NCI-H1694 (cell line): Measurements from ENCODE around the gene DNAL4.
A peak's percentile ranks its signal among the peaks of the same experiment; 100 is the strongest.

Experiments used
- DNase-seq: peaks from one replicate; lab custom pipeline; 2025; lab: John Stamatoyannopoulos, UW

The DNAL4 gene

DNA sequence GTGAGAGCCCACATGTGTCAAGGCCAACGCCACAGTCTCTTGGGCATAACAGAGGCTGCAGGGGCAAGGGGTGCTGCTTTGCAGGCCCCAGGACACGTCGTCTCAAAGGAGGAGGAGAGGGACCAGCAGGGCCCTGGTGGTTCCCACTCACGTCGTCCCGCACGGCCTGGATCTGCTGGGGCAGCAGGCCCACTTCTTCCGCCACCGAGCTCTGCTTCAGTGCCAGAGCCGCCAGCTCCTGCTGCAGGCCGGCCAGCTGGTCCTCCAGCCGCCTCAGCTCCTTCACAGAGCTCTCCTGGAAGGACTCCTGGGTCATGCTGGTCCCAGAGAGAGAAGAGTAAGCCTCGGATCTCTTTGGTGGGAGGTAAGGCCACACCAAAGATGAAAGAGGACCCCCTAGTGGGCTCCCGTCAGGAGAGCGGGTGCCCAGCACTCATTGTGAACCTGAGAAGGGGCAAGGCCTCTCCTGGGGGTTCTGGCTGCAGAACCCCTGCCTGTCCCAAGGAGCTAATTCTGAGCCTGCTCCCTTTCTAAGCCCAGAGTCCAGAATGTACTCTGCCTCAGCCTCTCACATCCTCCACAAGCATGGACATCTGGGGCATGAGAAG lies 53.7 kb downstream of the DNAL4 start:
- DNase-seq: no peak

DNA sequence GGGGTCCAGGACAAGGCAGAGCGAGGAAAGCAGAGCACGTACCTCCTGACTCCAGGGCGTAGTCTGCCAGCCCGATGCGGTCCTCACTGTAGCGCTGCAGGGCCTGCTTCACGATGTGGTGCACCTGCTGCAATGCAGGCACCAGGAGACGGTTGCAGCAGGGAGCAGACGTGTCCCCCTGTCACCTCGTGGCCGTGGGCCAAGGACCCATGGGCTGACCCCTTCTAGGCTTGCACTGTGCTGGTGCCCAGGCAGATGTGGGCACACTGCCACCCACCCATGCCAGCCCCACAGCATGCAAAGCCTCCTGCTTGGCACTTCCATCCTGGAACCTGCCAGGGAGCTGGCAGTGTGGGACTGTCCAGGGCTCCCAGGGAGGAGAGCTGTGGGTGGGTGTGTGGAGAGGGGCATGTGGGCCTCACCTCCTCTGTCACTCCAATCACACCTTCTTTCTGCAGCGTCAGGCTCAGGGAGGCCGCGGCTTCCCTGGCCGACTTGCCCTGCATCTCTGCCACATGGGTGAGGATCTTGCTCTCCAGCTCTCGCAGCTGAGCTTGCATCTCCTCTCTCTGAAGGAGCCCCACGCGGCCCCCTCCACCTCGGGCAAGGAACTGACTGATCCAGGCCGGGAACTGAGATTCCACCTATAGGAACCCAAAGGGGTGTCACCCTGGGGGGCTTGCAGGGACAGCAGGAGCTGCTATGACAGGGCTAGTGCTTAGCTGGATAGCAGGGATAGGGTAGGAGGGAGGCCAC lies 54.5 kb downstream of the DNAL4 start:
- DNase-seq: no peak

DNA sequence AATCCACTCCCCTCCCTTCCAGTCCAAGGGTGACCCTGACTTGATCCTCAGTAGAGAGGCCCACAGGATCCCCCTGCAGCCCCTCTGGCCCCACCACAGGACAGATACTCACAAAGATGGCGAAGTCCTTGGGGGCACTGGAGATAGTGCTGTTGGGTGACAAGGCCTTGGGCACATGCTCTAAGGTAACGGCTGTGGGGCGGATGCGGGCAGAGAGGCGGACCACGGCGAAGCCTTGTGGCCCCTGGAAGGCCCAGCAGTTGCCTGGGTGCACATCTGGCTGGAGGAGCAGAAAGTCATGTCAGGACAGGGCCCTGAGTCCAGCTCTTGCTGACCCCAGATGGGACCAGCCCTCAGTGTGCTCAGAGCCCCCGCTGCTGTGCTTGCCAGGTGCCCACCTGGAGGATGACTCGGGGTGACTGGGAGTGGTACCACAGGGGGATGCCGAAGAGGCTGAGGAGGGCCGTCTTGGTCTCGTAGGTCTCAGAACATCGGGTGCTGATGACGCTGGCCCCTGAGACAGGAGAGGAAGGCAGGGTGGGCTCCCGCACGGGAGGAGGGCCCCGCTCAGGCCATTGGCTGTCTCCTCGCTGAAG lies 55.4 kb downstream of the DNAL4 start:
- DNase-seq: no peak

DNA sequence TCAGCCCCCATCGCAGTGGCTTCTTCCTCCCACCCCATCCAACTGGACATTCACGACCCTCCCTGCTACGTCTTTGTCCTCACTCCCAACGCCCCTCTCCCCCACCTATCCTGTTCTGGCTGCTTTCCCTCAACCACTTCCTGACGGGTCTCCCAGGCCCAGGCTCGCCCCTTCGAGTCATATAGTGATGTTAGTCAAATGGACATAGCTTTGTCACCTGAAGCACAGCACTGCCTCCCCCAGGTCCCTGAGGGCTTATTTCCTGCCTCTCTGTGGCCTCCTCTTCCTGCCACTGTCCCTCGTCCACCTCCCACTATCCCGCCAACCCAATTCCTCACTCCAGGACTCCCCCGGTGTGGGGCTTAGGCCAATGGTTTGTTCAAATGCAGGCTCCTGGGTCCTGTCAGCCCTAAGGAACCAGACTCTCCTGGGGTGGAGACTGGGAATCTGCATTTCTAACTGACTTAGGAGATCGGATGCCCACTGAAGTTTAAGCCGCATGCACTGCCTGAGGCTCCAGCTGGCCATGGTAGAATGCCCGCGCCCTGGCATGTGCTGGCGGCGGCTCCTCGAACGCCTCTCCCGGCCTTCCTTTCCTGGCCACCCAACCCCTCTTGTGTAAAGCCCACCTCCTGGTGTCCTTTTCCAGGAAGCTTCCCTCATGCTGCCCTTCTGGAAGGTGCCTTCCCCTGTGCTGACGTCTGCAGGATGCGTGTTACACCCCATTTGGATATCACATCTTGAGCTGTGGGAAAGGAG lies 56.5 kb downstream of the DNAL4 start:
- DNase-seq: no peak

DNA sequence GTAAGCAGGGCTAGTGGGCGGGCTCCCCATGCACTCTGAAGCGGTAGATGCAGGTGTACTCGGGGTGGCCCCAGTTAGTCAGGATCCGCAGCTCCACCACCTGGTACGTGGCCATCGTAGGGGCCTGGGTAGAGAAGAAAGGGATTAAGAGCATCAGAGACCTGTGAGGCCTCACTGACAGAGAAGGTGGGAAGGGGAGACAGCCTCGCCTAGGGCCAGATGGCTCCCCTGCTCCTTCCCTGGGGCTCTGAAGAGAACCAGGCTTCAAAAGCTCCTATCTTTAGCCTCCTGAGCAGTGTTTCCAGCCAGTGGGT lies 57.7 kb downstream of the DNAL4 start:
- DNase-seq: no peak

DNA sequence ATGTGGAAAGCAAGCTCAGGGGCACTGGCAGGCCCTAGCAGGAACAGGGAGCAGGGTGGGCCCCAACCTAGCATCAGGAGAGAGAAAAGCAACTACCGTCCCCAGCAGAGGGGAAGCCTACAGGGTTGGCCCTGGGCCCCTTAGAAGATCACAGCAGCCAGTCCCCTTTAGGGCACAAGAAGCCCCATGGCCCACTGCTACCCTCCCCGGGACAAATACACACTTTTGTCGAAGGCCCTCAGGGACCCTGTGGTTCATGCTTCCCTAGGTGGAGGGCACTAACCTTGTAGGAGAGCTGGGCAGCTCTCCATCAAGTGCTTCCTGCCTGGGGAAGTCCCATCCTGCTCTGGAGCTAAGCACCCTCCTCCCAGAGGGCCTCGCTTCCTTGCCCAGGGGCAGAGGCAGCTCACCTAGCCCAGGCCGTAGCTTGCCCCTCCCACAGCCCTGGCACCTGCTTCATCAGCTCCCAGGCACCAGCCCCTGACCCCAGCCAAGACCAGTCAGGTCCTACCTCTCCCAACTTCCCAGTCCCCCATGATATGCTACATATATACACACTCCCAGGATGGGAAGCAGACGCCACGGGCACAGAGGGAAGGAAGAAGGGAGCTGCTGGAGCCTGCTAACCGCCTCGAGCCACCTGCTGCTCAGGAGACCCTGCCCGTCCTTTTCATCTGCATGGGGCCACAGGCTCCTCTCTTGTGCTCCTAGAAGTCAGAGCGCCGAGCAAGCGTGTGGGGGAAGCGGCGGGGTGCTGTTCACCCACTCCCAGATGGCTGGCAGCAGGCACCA lies 58.3 kb downstream of the DNAL4 start:
- no peak for DNase-seq

DNA sequence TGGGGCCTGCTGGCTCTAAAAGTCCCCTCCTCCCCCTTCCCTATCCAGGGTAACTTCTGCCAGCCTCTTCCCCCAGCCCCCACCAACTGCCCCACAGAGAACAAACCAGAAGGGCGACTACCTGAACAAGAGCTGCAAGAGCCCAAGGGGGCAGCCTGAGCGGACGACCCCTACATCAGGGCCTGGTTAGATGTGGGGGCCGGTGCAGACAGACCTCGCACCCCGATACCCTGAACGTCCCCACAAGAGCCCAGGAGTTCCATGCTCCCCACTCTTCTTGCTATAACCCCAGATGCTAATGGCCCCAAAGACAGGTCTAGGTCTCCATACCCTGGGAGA lies 58.8 kb downstream of the DNAL4 start:
- DNase-seq: no peak

DNA sequence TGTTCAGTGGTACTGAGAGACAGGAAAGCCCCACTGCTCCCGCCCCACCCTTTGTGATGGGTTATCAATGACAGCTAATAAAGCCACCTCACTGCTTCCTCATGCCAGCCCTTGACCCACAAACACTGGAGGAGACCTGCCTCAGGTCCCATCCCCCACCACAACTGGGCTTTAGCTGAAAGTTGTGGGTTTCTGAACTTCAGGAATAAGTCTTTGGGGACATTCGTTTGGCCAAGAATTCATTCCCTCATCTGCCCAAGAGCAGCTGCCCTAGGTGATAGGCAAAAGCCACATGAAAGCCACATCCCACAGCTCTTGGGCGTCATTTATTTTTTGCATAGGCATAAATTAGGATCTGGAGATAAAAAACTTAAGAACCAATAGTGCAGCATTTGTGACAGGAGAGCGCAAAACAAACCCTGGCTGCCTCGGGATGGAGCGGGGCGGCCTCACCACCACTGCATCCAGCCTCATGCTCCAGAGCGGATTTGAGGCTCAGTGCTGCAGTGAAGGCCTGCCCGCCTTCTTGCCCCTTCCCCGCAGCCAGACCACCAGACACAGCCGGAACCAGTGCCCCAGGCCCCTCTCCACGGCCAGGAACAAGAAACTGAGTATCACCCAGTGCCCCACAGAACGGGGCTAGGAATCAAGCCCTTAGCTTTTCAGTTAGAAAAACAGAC lies 59.4 kb downstream of the DNAL4 start:
- DNase-seq: no peak

DNA sequence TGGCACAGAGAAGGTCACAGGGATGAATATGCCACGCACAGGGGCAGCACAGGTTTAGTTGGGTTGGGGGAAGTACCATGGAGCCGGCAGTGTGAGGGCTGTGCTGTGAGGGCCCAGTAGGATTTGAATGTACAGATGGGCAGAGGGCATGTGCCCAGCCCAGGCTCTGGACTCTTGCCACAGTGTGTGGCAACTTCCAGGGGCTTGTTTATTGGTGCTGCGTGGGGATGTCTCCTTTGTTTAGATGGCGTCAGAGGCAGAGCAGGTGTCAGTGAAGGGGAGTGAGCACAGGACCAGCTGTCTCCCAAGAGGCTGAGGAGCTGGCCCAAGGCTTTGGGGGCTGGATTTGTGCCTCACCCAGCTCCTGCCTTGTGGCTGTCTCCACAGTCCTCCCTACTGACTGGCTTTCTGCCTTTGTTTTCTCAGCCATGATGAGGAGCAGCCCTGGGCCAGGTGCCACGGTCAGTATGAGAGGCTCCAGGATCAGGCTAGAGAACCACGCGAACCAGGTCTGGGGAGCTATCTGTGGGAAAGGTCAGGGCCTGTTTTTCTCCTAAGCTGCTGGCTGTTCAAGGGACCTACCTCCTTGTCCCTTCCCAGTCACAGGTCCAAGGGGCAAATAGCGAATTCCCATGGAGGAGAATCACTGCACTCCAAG lies 60.1 kb downstream of the DNAL4 start:
- DNase-seq: peak; percentile 54

DNA sequence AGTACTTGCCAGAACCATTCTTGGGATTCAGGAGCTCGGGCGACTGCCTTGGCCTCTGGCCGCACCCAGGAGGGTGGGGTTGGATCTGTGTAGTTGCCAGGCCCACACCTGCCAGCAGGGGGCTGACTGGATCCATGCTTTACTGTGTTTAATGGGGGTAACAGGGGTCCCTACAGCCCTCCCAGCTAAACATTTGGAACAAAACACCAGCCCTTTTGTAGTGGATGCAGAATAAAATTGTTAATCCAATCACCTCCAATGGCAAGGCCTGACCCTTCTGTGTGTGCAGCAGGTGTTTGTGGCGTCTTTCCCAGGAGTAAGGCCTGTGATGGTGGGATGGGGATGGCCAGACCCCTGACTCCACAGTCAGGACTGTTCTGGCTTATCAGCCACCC lies 60.6 kb downstream of the DNAL4 start:
- peak; percentile 40 for DNase-seq

DNA sequence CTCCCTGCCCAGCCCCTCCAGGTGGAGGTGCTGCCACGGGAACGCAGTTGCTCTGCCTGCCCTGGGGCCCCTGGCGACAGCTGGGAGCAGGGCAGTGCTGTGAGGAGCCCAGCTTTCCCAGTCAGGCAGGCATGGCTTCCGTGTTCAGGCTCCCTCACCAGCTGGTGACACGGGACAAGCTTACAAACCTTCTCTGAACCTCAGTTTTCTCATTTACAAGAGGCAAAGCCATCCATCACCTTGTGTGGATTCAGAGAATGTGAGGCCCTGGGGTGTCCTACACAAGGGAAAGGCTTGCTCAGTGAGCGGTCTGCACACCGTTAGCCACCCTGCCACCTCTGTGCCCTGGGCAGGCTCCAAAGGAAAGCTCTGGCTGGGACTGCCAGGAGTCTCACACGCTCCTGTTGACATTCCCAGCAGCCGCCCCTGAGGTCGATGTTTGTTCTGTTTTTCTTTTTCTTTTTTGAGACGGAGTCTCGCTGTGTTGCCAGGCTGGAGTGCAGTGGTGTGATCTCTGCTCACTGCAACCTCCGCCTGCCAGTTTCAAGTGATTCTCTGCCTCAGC lies 61.6 kb downstream of the DNAL4 start:
- DNase-seq: no peak

DNA sequence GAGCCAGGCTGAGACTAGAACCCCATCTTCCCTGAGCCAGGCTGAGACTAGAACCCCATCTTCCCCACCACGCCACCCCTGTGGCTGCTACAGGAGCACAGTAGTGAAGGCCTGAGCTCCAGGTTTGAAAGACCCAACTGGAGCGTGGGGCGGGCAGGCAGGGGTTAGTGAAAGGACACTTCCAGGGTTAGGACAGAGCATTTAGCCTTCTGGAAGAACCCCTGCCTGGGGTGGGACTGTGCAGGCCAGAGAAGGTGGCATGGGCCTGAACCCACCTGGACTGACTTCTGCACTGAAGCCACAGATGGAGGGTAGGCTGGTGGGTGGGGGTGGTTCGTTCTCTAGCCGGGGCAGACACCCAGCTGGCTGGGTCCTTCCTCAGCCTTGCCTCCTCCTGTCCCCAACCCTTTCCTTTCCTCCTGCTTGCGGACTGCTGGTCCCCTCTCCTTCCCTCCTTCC lies 62.2 kb downstream of the DNAL4 start:
- no peak for DNase-seq

DNA sequence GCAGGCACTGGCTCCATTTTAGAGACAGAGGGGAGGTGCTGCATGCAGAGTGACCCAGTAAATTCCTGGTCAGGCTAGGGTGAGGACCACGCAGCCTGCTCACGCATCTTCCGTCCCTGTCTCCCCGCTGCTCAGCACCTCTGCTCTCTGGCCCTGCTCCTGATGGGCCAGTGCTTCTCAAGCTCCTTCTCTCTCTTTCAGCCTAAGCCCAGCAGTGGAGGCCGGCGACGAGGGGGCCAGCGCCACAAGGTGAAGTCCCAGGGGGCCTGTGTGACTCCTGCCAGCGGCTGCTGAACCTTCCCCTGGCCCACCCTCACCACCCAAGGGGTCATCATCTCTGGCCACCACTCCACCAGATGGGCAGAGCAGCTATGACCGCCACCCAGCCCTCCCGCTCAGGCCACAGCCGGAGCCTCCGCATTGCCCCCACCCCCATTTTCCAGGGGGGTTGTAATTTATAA lies 63.5 kb downstream of the DNAL4 start:
- DNase-seq: no peak

DNA sequence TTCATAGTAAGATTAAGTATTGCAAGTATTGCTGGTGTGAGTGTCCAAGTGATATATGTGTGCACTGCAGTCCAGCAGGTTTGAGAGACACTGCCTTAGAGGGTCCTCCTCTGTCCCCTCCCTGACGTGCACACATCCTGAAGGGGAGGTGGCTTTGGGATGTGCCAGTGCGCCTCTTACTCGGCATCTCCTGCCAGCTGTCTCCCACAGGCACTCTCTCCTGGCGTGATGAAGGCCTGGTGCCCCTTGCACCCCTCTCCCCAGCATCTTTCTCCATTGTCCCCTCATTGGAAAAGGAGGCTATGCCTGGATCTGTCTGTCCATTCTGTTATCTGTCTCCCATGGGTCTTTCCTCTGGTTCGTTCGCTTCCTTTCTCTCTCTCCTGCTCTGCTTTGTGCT lies 64.0 kb downstream of the DNAL4 start:
- DNase-seq: no peak

DNA sequence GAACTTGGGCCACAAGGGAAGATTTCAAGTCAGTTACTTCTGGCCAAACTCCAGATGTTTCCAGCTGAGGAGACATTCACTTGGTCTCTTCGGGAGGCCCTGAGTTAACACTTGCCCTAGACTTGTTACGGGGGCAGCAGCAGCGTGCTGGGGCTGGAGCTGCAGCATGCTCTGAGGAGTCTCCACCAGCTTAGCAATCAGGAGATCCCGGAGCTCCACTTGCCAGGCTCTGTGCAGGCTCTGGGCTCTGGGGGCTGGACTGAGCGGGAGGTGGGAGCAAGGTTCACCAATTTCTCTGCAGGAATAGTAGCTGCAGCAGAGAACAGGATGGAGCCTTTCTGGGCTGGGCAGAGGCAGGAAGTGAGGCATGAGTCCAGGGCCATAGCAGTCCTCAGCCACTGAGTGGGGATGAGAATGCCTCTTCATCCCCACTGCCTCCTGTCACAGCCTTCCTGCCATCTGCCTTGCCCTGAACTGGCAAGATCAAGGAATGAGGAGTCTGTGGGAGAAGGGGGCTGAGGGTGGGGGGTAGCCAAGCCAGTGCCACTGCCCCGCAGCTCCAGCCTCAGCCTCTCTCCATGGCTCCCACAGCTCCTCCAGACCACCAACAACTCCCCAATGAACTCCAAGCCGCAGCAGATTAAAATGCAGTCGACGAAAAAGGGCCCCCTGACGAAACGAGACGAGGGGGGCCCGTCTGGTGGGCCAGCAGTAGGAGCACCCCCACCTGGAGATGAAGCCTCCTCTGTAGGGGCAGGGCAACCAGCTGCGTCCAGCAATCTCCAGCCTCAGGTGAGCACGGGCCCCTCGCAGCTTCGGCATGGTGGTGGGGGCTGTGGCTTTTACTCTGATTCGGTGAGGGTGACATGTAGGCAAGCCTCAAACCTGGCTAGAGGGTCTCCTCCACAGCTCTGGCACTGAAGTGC lies 64.8 kb downstream of the DNAL4 start:
- DNase-seq: no peak
